GM18867 (cell line): Measurements from ENCODE around the gene SNRPD3.
"Not testable (repeated sequence)": the region's sequence is repeated elsewhere in the genome, so short reads cannot be mapped to it uniquely, and the experiment has no call there.

Source experiments
- ATAC-seq: cut with Tn5 transposase; IDR thresholded peaks from one replicate; pipeline ENCODE4 v1.9.1; 2021; ENCODE audit warnings: mild to moderate bottlenecking, moderate library complexity; ENCODE audit not compliant: unreplicated experiment

The SNRPD3 gene

GRCh38 chr22:24606340-24606739, 50.5 kb downstream of the SNRPD3 start:
- ATAC-seq, result not testable (repeated sequence)

DNA sequence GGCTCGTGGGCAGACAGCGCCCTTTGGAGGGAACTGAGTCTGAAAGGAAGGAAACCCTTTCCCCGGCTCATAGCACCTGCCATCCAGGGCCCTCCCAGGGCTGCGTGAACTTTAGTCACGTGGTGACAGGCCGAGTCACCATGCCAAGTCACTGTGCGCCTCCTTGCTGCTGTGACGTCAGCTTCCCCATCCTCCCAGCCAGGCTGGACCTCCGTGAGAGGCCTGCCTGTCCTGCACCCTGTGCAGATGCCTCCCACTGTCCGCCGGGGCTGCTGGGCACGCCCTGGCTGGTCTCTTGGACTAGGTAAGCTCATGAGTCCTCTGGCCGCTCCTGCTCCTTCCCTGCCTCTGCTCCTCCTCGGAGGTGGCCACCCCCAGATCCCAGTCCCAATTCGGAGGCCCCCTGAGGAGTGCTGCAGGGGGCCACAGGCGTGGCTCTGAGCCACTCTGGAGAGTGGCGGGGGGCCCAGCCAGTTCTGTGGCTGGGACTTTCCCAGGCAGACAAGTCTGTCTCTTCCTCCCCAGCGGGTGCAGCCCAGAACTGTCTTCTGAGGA, 51.7 kb downstream of the SNRPD3 start:
- ATAC-seq, result peak; percentile 77

- ATAC-seq, result not testable (repeated sequence)
These were observed 52.5 kb downstream of the SNRPD3 start for GRCh38 chr22:24608327-24608726.

GRCh38 chr22:24609888-24610287, 54.1 kb downstream of the SNRPD3 start:
- ATAC-seq, result not testable (repeated sequence)

- not testable (repeated sequence) for ATAC-seq
These were observed 59.0 kb downstream of the SNRPD3 start for GRCh38 chr22:24614794-24615193.

GRCh38 chr22:24621244-24621643, 65.4 kb downstream of the SNRPD3 start:
- ATAC-seq, result not testable (repeated sequence)

- ATAC-seq, result not testable (repeated sequence)
These were observed 66.8 kb downstream of the SNRPD3 start for GRCh38 chr22:24622596-24622995.
